Measurements from ENCODE around the gene PADI2. TPM values are rescaled to one million over a fixed set of nuclear protein-coding genes. Genes with fewer than 3 reads are reported as not detected.

Gene PADI2
- total RNA-seq, 1 donor from 2014 or later, result 15.2 TPM

GRCh38 chr1:17140279-17140678, 21.0 kb upstream of the PADI2 start:
- DNase-seq (ENCODE audit: low read depth), result no peak
- H3K4me3 ChIP-seq (ENCODE audit: low read depth, low read length), result no peak overlapping the region
- no peak for TF ChIP-seq CTCF (conservative IDR thresholded peaks at IDR 0.05; ENCODE audit: low read depth, low read length)

GRCh38 chr1:17139637-17140036, 20.4 kb upstream of the PADI2 start:
- no peak for DNase-seq (ENCODE audit: low read depth)
- TF ChIP-seq CTCF (conservative IDR thresholded peaks at IDR 0.05; ENCODE audit: low read depth, low read length), result no peak
- no peak overlapping the region for H3K4me3 ChIP-seq (ENCODE audit: low read depth, low read length)

- DNase-seq (ENCODE audit: low read depth), result no peak
- no peak overlapping the region for H3K4me3 ChIP-seq (ENCODE audit: low read depth, low read length)
- no peak for TF ChIP-seq CTCF (conservative IDR thresholded peaks at IDR 0.05; ENCODE audit: low read depth, low read length)
Measured at GRCh38 chr1:17137441-17137840, 18.2 kb upstream of the PADI2 start.

- no peak overlapping the region for H3K4me3 ChIP-seq (ENCODE audit: low read depth, low read length)
- no peak for TF ChIP-seq CTCF (conservative IDR thresholded peaks at IDR 0.05; ENCODE audit: low read depth, low read length)
- DNase-seq (ENCODE audit: low read depth), result no peak
Measured at GRCh38 chr1:17136936-17137335, 17.7 kb upstream of the PADI2 start.

GRCh38 chr1:17136145-17136544, 16.9 kb upstream of the PADI2 start:
- H3K4me3 ChIP-seq (ENCODE audit: low read depth, low read length), result no peak overlapping the region
- no peak for DNase-seq (ENCODE audit: low read depth)
- no peak for TF ChIP-seq CTCF (conservative IDR thresholded peaks at IDR 0.05; ENCODE audit: low read depth, low read length)

- no peak for DNase-seq (ENCODE audit: low read depth)
- no peak for TF ChIP-seq CTCF (conservative IDR thresholded peaks at IDR 0.05; ENCODE audit: low read depth, low read length)
- no peak overlapping the region for H3K4me3 ChIP-seq (ENCODE audit: low read depth, low read length)
Measured at GRCh38 chr1:17135530-17135929, 16.3 kb upstream of the PADI2 start.

GRCh38 chr1:17134724-17135123, 15.5 kb upstream of the PADI2 start:
- DNase-seq (ENCODE audit: low read depth), result no peak
- H3K4me3 ChIP-seq (ENCODE audit: low read depth, low read length), result no peak overlapping the region
- no peak for TF ChIP-seq CTCF (conservative IDR thresholded peaks at IDR 0.05; ENCODE audit: low read depth, low read length)

Data from epithelial cell of proximal tubule (primary cell).